ENCODE data around the gene CABCOCO1. TPM values are rescaled to one million over a fixed set of nuclear protein-coding genes. Genes with fewer than 3 reads are reported as not detected.

CABCOCO1 gene
- total RNA-seq, 1 donor from 2014 or later = 3.5 TPM

- Histone ChIP-seq H3K9me3 (no peaks in the 10 kb centered on the region), H3K4me3 (no peak overlapping the region), H3K27me3 (ENCODE audit: low read depth) (no peaks in the 10 kb centered on the region), H3K4me1 (no peaks in the 10 kb centered on the region), H3K27ac (no peak overlapping the region), H3K36me3 (no peaks in the 10 kb centered on the region)
- TF ChIP-seq CTCF (IDR thresholded peaks at IDR 0.05) = no peak
- intact Hi-C loops (cut with DNase I) = no loop called here
- ATAC-seq = no peak
- no peak for DNase-seq
Measured at GRCh38 chr10:61805091-61805490, 142.4 kb downstream of the CABCOCO1 start.

GRCh38 chr10:61810263-61810662 is 147.5 kb downstream of the CABCOCO1 start:
- intact Hi-C loops (cut with DNase I) = no loop called here
- no peak for ATAC-seq
- no peak for TF ChIP-seq CTCF (IDR thresholded peaks at IDR 0.05)
- H3K4me3 ChIP-seq = no peak overlapping the region
- no peaks in the 10 kb centered on the region for H3K4me1 ChIP-seq
- H3K27ac ChIP-seq = no peak overlapping the region
- H3K36me3 ChIP-seq = no peaks in the 10 kb centered on the region
- H3K27me3 ChIP-seq (ENCODE audit: low read depth) = no peaks in the 10 kb centered on the region
- DNase-seq = no peak
- no peaks in the 10 kb centered on the region for H3K9me3 ChIP-seq

GRCh38 chr10:61812052-61812721 is 149.5 kb downstream of the CABCOCO1 start:
- no peaks in the 10 kb centered on the region for H3K27me3 ChIP-seq (ENCODE audit: low read depth)
- no peaks in the 10 kb centered on the region for H3K36me3 ChIP-seq
- no peak for ATAC-seq
- no peak for TF ChIP-seq CTCF (IDR thresholded peaks at IDR 0.05)
- H3K27ac ChIP-seq = no peak overlapping the region
- no peak overlapping the region for H3K4me3 ChIP-seq
- no peaks in the 10 kb centered on the region for H3K9me3 ChIP-seq
- H3K4me1 ChIP-seq = no peaks in the 10 kb centered on the region
- intact Hi-C loops (cut with DNase I) = no loop called here
- DNase-seq = no peak

GRCh38 chr10:61812920-61813319 is 150.2 kb downstream of the CABCOCO1 start:
- ATAC-seq = no peak
- no peak overlapping the region for H3K4me3 ChIP-seq

GRCh38 chr10:61814160-61814559 is 151.4 kb downstream of the CABCOCO1 start:
- intact Hi-C loops (cut with DNase I) = no loop called here
- ATAC-seq (no peak), DNase-seq (no peak)
- Histone ChIP-seq H3K4me3 (no peak overlapping the region), H3K27ac (no peak overlapping the region), H3K9me3 (no peaks in the 10 kb centered on the region), H3K4me1 (no peaks in the 10 kb centered on the region), H3K36me3 (no peaks in the 10 kb centered on the region), H3K27me3 (ENCODE audit: low read depth) (no peaks in the 10 kb centered on the region)
- no peak for TF ChIP-seq CTCF (IDR thresholded peaks at IDR 0.05)

More at GRCh38 chr10:61812920-61813319, 150.2 kb downstream of the CABCOCO1 start:
- intact Hi-C loops (cut with DNase I) = no loop called here
- H3K4me1 ChIP-seq = no peaks in the 10 kb centered on the region
- H3K36me3 ChIP-seq = no peaks in the 10 kb centered on the region
- H3K9me3 ChIP-seq = no peaks in the 10 kb centered on the region
- TF ChIP-seq CTCF (IDR thresholded peaks at IDR 0.05) = no peak
- H3K27me3 ChIP-seq (ENCODE audit: low read depth) = no peaks in the 10 kb centered on the region
- no peak for DNase-seq
- no peak overlapping the region for H3K27ac ChIP-seq
